AG04449 (cell line): ENCODE data around the gene MSLN.
A peak's percentile ranks its signal among the peaks of the same experiment; 100 is the strongest.

Experiments used
- CTCF ChIA-PET: fragments of 350-600 bp; formaldehyde crosslinking; extraction: SDS; loops from one replicate; lab custom pipeline; 2021; ENCODE audit warnings: antibody characterized with exemption; lab: Yijun Ruan, JAX
- POLR2A ChIA-PET: fragments of 400-600, 350-600 bp; formaldehyde crosslinking; extraction: SDS; loops from one replicate; lab custom pipeline; 2020; ENCODE audit warnings: antibody characterized with exemption, inconsistent platforms; lab: Yijun Ruan, JAX
- DNase-seq: peaks from one replicate; pipeline ENCODE4 v3.0.0-alpha.2; 2010; ENCODE audit warnings: low read depth, low spot score
- H3K4me3 ChIP-seq: 2 replicates; pipeline ENCODE4 v1.5.1; 2011; ENCODE audit warnings: low read depth, mild to moderate bottlenecking, control low read depth, low read length
- CTCF ChIP-seq: IDR thresholded peaks from one replicate; pipeline ENCODE4 v1.5.1; 2011; ENCODE audit warnings: mild to moderate bottlenecking, moderate library complexity, low read length, control low read depth, inconsistent platforms; ENCODE audit not compliant: insufficient read depth; ENCODE audit errors: missing control alignments

MSLN gene

GRCh38 chr16:725463-726187 is 34.9 kb upstream of the MSLN start:
- DNase-seq = no peak
- POLR2A ChIA-PET = interaction anchor here (0.7 kb wide), 1 partner anchor 10 kb away, joined by 4 read pairs; no protein-coding TSS in a partner anchor
- CTCF ChIA-PET = interaction anchor here (1.1 to 7.4 kb wide), 4 partner anchors 11 to 16 kb away, joined by 3 to 75 read pairs (median 12); partner anchors contain the start of genes CIAO3 and METRN
- no peak for TF ChIP-seq CTCF
- H3K4me3 ChIP-seq = no peak overlapping the region

GRCh38 chr16:726188-726437 is 34.4 kb upstream of the MSLN start:
- TF ChIP-seq CTCF = no peak
- ChIA-PET CTCF (interaction anchor here (1.1 to 7.4 kb wide), 3 partner anchors 11 to 14 kb away, joined by 3 to 75 read pairs (median 16); partner anchors contain the start of genes CIAO3 and METRN), POLR2A (no interaction called here)
- no peak overlapping the region; the same call in 1 of the 2 replicates for H3K4me3 ChIP-seq
- no peak for DNase-seq

- CTCF ChIA-PET = interaction anchor here (1.1 to 7.4 kb wide), 3 partner anchors 10 to 14 kb away, joined by 3 to 75 read pairs (median 16); partner anchors contain the start of genes CIAO3 and METRN
- POLR2A ChIA-PET = no interaction called here
- no peak for TF ChIP-seq CTCF
- H3K4me3 ChIP-seq = peak within 1 kb of the TSS; percentile 71
- DNase-seq = no peak
These were observed 33.9 kb upstream of the MSLN start, which contains the start of the genes CCDC78 and HAGHL for GRCh38 chr16:726438-727290. Gene CCDC78 (minus strand): TSS chr16:726443. CDS start chr16:726367, 76 bp downstream. Gene HAGHL (plus strand): TSS chr16:727106. CDS start chr16:727510, 404 bp downstream.

- peak overlapping the region; percentile 71 for H3K4me3 ChIP-seq
- DNase-seq = no peak
- ChIA-PET POLR2A (interaction anchor here (1.3 kb wide), 1 partner anchor 11 kb away, joined by 6 read pairs; no protein-coding TSS in a partner anchor), CTCF (interaction anchor here (0.7 to 7.4 kb wide), 5 partner anchors 8 to 57 kb away, joined by 3 to 75 read pairs (median 4); partner anchors contain the start of genes CIAO3 and METRN)
- no peak for TF ChIP-seq CTCF
These were observed 33.1 kb upstream of the MSLN start for GRCh38 chr16:727291-727977.

GRCh38 chr16:728131-728889 is 32.2 kb upstream of the MSLN start:
- ChIA-PET POLR2A (interaction anchor here (0.8 to 1.3 kb wide), 2 partner anchors 12 to 60 kb away, joined by 3 to 6 read pairs; partner anchors contain the start of gene CHTF18), CTCF (interaction anchor here (0.7 to 7.4 kb wide), 5 partner anchors 9 to 56 kb away, joined by 3 to 75 read pairs (median 4); partner anchors contain the start of genes CIAO3 and METRN)
- no peak for DNase-seq
- peak overlapping the region; percentile 71 for H3K4me3 ChIP-seq
- TF ChIP-seq CTCF = no peak
